ENCODE measurements around the gene AURKA.

DNA sequence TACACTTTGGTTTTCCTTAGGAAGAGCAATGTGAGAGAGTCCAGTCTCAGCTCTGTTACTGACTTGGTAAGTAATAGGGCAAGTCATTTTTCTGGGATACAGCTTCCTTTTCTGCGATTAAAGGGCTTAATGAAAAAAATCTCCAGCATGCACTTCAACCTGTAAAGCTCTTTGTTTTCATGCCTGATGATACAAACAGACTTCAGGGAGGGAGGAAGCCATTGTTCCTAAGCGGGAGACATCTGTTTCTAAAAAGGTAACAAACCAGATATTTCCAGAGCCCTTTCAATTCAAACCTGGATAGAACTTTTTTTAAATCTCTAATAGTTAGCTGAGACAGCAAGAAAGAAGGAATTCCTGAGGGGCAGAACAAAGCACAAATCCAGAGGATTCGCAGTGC lies 14.9 kb upstream of the AURKA start:
- TF ChIP-seq, protein P1, sequence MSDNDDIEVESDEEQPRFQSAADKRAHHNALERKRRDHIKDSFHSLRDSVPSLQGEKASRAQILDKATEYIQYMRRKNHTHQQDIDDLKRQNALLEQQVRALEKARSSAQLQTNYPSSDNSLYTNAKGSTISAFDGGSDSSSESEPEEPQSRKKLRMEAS (IDR thresholded peaks at IDR 0.05): no peak
- TF ChIP-seq, protein P2, sequence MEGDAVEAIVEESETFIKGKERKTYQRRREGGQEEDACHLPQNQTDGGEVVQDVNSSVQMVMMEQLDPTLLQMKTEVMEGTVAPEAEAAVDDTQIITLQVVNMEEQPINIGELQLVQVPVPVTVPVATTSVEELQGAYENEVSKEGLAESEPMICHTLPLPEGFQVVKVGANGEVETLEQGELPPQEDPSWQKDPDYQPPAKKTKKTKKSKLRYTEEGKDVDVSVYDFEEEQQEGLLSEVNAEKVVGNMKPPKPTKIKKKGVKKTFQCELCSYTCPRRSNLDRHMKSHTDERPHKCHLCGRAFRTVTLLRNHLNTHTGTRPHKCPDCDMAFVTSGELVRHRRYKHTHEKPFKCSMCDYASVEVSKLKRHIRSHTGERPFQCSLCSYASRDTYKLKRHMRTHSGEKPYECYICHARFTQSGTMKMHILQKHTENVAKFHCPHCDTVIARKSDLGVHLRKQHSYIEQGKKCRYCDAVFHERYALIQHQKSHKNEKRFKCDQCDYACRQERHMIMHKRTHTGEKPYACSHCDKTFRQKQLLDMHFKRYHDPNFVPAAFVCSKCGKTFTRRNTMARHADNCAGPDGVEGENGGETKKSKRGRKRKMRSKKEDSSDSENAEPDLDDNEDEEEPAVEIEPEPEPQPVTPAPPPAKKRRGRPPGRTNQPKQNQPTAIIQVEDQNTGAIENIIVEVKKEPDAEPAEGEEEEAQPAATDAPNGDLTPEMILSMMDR (IDR thresholded peaks at IDR 0.05; ENCODE audit: low read depth, low read length, missing input control): no peak
- TF ChIP-seq TAF1 (conservative IDR thresholded peaks at IDR 0.05): no peak
- no peak for TF ChIP-seq GABPA (IDR thresholded peaks at IDR 0.05 in 1 of 2, conservative IDR thresholded peaks at IDR 0.05 in 1 of 2)
- no peak for TF ChIP-seq YY1 (IDR thresholded peaks at IDR 0.05)

All from liver (tissue), 3 donors.